ENCODE data around the gene MAP4K5.

The MAP4K5 gene

GRCh38 chr14:50407111-50407812, 125.1 kb downstream of the MAP4K5 start:
- H3K27me3 ChIP-seq (ENCODE audit: control insufficient read depth, insufficient read depth, low read length), result no peaks in the 10 kb centered on the region
- no peaks in the 10 kb centered on the region for H3K9me3 ChIP-seq (ENCODE audit: control insufficient read depth, low read length)
- H3K4me3 ChIP-seq (ENCODE audit: low read length), result no peak overlapping the region
- H3K36me3 ChIP-seq (ENCODE audit: control insufficient read depth, insufficient read depth, low read length), result no peaks in the 10 kb centered on the region
- H3K4me1 ChIP-seq (ENCODE audit: control insufficient read depth, insufficient read depth, low read length), result no peaks in the 10 kb centered on the region
- no peak overlapping the region for H3K9ac ChIP-seq (ENCODE audit: low read length)

GRCh38 chr14:50403419-50403818, 128.9 kb downstream of the MAP4K5 start:
- no peak overlapping the region for H3K9ac ChIP-seq (ENCODE audit: low read length)
- H3K4me1 ChIP-seq (ENCODE audit: control insufficient read depth, insufficient read depth, low read length), result peaks cover under 1% of the 10 kb centered on the region
- H3K27me3 ChIP-seq (ENCODE audit: control insufficient read depth, insufficient read depth, low read length), result no peaks in the 10 kb centered on the region
- no peaks in the 10 kb centered on the region for H3K9me3 ChIP-seq (ENCODE audit: control insufficient read depth, low read length)
- no peaks in the 10 kb centered on the region for H3K36me3 ChIP-seq (ENCODE audit: control insufficient read depth, insufficient read depth, low read length)
- H3K4me3 ChIP-seq (ENCODE audit: low read length), result no peak overlapping the region

GRCh38 chr14:50402965-50403364, 129.4 kb downstream of the MAP4K5 start:
- Histone ChIP-seq H3K4me1 (ENCODE audit: control insufficient read depth, insufficient read depth, low read length) (peaks cover 3% of the 10 kb centered on the region), H3K9ac (ENCODE audit: low read length) (no peak overlapping the region), H3K9me3 (ENCODE audit: control insufficient read depth, low read length) (no peaks in the 10 kb centered on the region), H3K4me3 (ENCODE audit: low read length) (no peak overlapping the region), H3K27me3 (ENCODE audit: control insufficient read depth, insufficient read depth, low read length) (no peaks in the 10 kb centered on the region), H3K36me3 (ENCODE audit: control insufficient read depth, insufficient read depth, low read length) (no peaks in the 10 kb centered on the region)

GRCh38 chr14:50400461-50400860, 131.9 kb downstream of the MAP4K5 start:
- Histone ChIP-seq H3K4me1 (ENCODE audit: control insufficient read depth, insufficient read depth, low read length) (peaks cover 12% of the 10 kb centered on the region), H3K4me3 (ENCODE audit: low read length) (no peak overlapping the region), H3K9me3 (ENCODE audit: control insufficient read depth, low read length) (no peaks in the 10 kb centered on the region), H3K27me3 (ENCODE audit: control insufficient read depth, insufficient read depth, low read length) (no peaks in the 10 kb centered on the region), H3K36me3 (ENCODE audit: control insufficient read depth, insufficient read depth, low read length) (no peaks in the 10 kb centered on the region), H3K9ac (ENCODE audit: low read length) (no peak overlapping the region)

GRCh38 chr14:50399251-50400032, 132.9 kb downstream of the MAP4K5 start:
- no peaks in the 10 kb centered on the region for H3K36me3 ChIP-seq (ENCODE audit: control insufficient read depth, insufficient read depth, low read length)
- H3K9me3 ChIP-seq (ENCODE audit: control insufficient read depth, low read length), result no peaks in the 10 kb centered on the region
- H3K27me3 ChIP-seq (ENCODE audit: control insufficient read depth, insufficient read depth, low read length), result no peaks in the 10 kb centered on the region
- no peak overlapping the region for H3K4me3 ChIP-seq (ENCODE audit: low read length)
- H3K9ac ChIP-seq (ENCODE audit: low read length), result no peak overlapping the region
- peaks cover 12% of the 10 kb centered on the region for H3K4me1 ChIP-seq (ENCODE audit: control insufficient read depth, insufficient read depth, low read length)

GRCh38 chr14:50398189-50398580, 134.2 kb downstream of the MAP4K5 start:
- H3K27me3 ChIP-seq (ENCODE audit: control insufficient read depth, insufficient read depth, low read length), result no peaks in the 10 kb centered on the region
- peaks cover 12% of the 10 kb centered on the region for H3K4me1 ChIP-seq (ENCODE audit: control insufficient read depth, insufficient read depth, low read length)
- no peaks in the 10 kb centered on the region for H3K36me3 ChIP-seq (ENCODE audit: control insufficient read depth, insufficient read depth, low read length)
- no peak overlapping the region for H3K4me3 ChIP-seq (ENCODE audit: low read length)
- H3K9me3 ChIP-seq (ENCODE audit: control insufficient read depth, low read length), result no peaks in the 10 kb centered on the region
- H3K9ac ChIP-seq (ENCODE audit: low read length), result no peak overlapping the region

GRCh38 chr14:50397390-50398188, 134.8 kb downstream of the MAP4K5 start:
- Histone ChIP-seq H3K36me3 (ENCODE audit: control insufficient read depth, insufficient read depth, low read length) (no peaks in the 10 kb centered on the region), H3K4me1 (ENCODE audit: control insufficient read depth, insufficient read depth, low read length) (peaks cover 12% of the 10 kb centered on the region), H3K27me3 (ENCODE audit: control insufficient read depth, insufficient read depth, low read length) (no peaks in the 10 kb centered on the region), H3K9me3 (ENCODE audit: control insufficient read depth, low read length) (no peaks in the 10 kb centered on the region), H3K4me3 (ENCODE audit: low read length) (peak overlapping the region; percentile 63), H3K9ac (ENCODE audit: low read length) (peak overlapping the region; percentile 65)

GRCh38 chr14:50396631-50397389, 135.6 kb downstream of the MAP4K5 start, which contains the start of gene CDKL1:
Gene CDKL1, minus strand, starts transcription at chr14:50396881. Its CDS starts 1,013 bp downstream, at chr14:50395868.
- Histone ChIP-seq H3K4me1 (ENCODE audit: control insufficient read depth, insufficient read depth, low read length) (peaks cover 12% of the 10 kb centered on the region), H3K9ac (ENCODE audit: low read length) (peak within 1 kb of the TSS; percentile 65), H3K27me3 (ENCODE audit: control insufficient read depth, insufficient read depth, low read length) (no peaks in the 10 kb centered on the region), H3K4me3 (ENCODE audit: low read length) (peak within 1 kb of the TSS; percentile 73), H3K9me3 (ENCODE audit: control insufficient read depth, low read length) (no peaks in the 10 kb centered on the region), H3K36me3 (ENCODE audit: control insufficient read depth, insufficient read depth, low read length) (no peaks in the 10 kb centered on the region)

GRCh38 chr14:50395448-50395847, 136.9 kb downstream of the MAP4K5 start:
- Histone ChIP-seq H3K4me3 (ENCODE audit: low read length) (peak overlapping the region; percentile 73), H3K9ac (ENCODE audit: low read length) (no peak overlapping the region), H3K4me1 (ENCODE audit: control insufficient read depth, insufficient read depth, low read length) (peaks cover 12% of the 10 kb centered on the region), H3K36me3 (ENCODE audit: control insufficient read depth, insufficient read depth, low read length) (no peaks in the 10 kb centered on the region), H3K9me3 (ENCODE audit: control insufficient read depth, low read length) (no peaks in the 10 kb centered on the region), H3K27me3 (ENCODE audit: control insufficient read depth, insufficient read depth, low read length) (no peaks in the 10 kb centered on the region)

- H3K36me3 ChIP-seq (ENCODE audit: control insufficient read depth, insufficient read depth, low read length), result no peaks in the 10 kb centered on the region
- H3K9ac ChIP-seq (ENCODE audit: low read length), result no peak overlapping the region
- no peaks in the 10 kb centered on the region for H3K9me3 ChIP-seq (ENCODE audit: control insufficient read depth, low read length)
- H3K4me3 ChIP-seq (ENCODE audit: low read length), result no peak overlapping the region
- H3K4me1 ChIP-seq (ENCODE audit: control insufficient read depth, insufficient read depth, low read length), result peaks cover 17% of the 10 kb centered on the region
- no peaks in the 10 kb centered on the region for H3K27me3 ChIP-seq (ENCODE audit: control insufficient read depth, insufficient read depth, low read length)
Observed at GRCh38 chr14:50394713-50395112, 137.7 kb downstream of the MAP4K5 start.

- no peak overlapping the region for H3K9ac ChIP-seq (ENCODE audit: low read length)
- H3K36me3 ChIP-seq (ENCODE audit: control insufficient read depth, insufficient read depth, low read length), result no peaks in the 10 kb centered on the region
- peaks cover 25% of the 10 kb centered on the region for H3K4me1 ChIP-seq (ENCODE audit: control insufficient read depth, insufficient read depth, low read length)
- H3K9me3 ChIP-seq (ENCODE audit: control insufficient read depth, low read length), result no peaks in the 10 kb centered on the region
- no peak overlapping the region for H3K4me3 ChIP-seq (ENCODE audit: low read length)
- no peaks in the 10 kb centered on the region for H3K27me3 ChIP-seq (ENCODE audit: control insufficient read depth, insufficient read depth, low read length)
Observed at GRCh38 chr14:50389668-50390441, 142.5 kb downstream of the MAP4K5 start.

All from mucosa of stomach (tissue), 1 donor.